Nephron (organoid): Measurements from ENCODE around the gene TSC2.

Experiments
- H3K27ac Mint-ChIP-seq, 3 experiments: 2 replicates each; pipeline ENCODE4 v1.8.0; 2020; ENCODE audit warnings: mixed read lengths in 3 of 3, mild to moderate bottlenecking in 2 of 3, moderate library complexity in 1 of 3
- H3K27me3 Mint-ChIP-seq: 2 replicates; pipeline ENCODE4 v1.8.0; 2021; ENCODE audit warnings: low read depth, mild to moderate bottlenecking, moderate library complexity, mixed read lengths
- H3K36me3 Mint-ChIP-seq: 2 replicates; pipeline ENCODE4 v1.8.0; 2020; ENCODE audit warnings: low read depth, mixed read lengths
- H3K4me1 Mint-ChIP-seq: 2 replicates; pipeline ENCODE4 v1.8.0; 2020; ENCODE audit warnings: mixed read lengths
- H3K4me3 Mint-ChIP-seq, 3 experiments: 2 replicates each; pipeline ENCODE4 v1.8.0; 2020; ENCODE audit warnings: mild to moderate bottlenecking in 3 of 3, mixed read lengths in 3 of 3, moderate library complexity in 2 of 3
- H3K9me3 Mint-ChIP-seq: 2 replicates; pipeline ENCODE4 v1.8.0; 2020; ENCODE audit warnings: mixed read lengths
- CTCF ChIP-seq, 3 experiments: fragments of 200-600 bp; sonication (generic); IDR thresholded peaks; one replicate each; pipeline ENCODE4 v1.5.0; 2021; ENCODE audit warnings: antibody characterized with exemption in 3 of 3; ENCODE audit not compliant: unreplicated experiment in 3 of 3

Gene TSC2

GRCh38 chr16:2058420-2058819, 10.6 kb downstream of the TSC2 start:
- no peak for TF ChIP-seq CTCF (IDR thresholded peaks at IDR 0.05; ENCODE audit: unreplicated experiment in 3 of 3)
- Mint-ChIP-seq H3K4me3 (no peak overlapping the region), H3K27me3 (peaks cover 4% of the 10 kb centered on the region), H3K9me3 (no peaks in the 10 kb centered on the region), H3K4me1 (no peaks in the 10 kb centered on the region), H3K36me3 (peaks cover 11% of the 10 kb centered on the region), H3K27ac (peak overlapping the region; percentile 15 to 64 (median 48))

- peaks cover 4% of the 10 kb centered on the region for H3K27me3 Mint-ChIP-seq
- H3K36me3 Mint-ChIP-seq: peaks cover 12% of the 10 kb centered on the region
- H3K9me3 Mint-ChIP-seq: no peaks in the 10 kb centered on the region
- peak overlapping the region in 2 of 3 experiments; percentile 48 to 64 for H3K27ac Mint-ChIP-seq
- H3K4me1 Mint-ChIP-seq: no peaks in the 10 kb centered on the region
- no peak overlapping the region for H3K4me3 Mint-ChIP-seq
- no peak for TF ChIP-seq CTCF (IDR thresholded peaks at IDR 0.05; ENCODE audit: unreplicated experiment in 3 of 3)
Measured at GRCh38 chr16:2058872-2059271, 11.1 kb downstream of the TSC2 start.

- H3K36me3 Mint-ChIP-seq: peaks cover 12% of the 10 kb centered on the region
- H3K27me3 Mint-ChIP-seq: peaks cover 4% of the 10 kb centered on the region
- no peaks in the 10 kb centered on the region for H3K9me3 Mint-ChIP-seq
- H3K4me3 Mint-ChIP-seq: no peak overlapping the region
- no peak for TF ChIP-seq CTCF (IDR thresholded peaks at IDR 0.05; ENCODE audit: unreplicated experiment in 3 of 3)
- no peak overlapping the region for H3K27ac Mint-ChIP-seq
- H3K4me1 Mint-ChIP-seq: no peaks in the 10 kb centered on the region
Measured at GRCh38 chr16:2060346-2060745, 12.6 kb downstream of the TSC2 start.

- Mint-ChIP-seq H3K4me1 (no peaks in the 10 kb centered on the region), H3K27ac (no peak overlapping the region), H3K4me3 (no peak overlapping the region), H3K36me3 (peaks cover 17% of the 10 kb centered on the region), H3K9me3 (no peaks in the 10 kb centered on the region), H3K27me3 (peaks cover 4% of the 10 kb centered on the region)
- TF ChIP-seq CTCF (IDR thresholded peaks at IDR 0.05; ENCODE audit: unreplicated experiment in 3 of 3): no peak
Measured at GRCh38 chr16:2061023-2061422, 13.2 kb downstream of the TSC2 start.

- no peaks in the 10 kb centered on the region for H3K4me1 Mint-ChIP-seq
- peaks cover 4% of the 10 kb centered on the region for H3K27me3 Mint-ChIP-seq
- TF ChIP-seq CTCF (IDR thresholded peaks at IDR 0.05; ENCODE audit: unreplicated experiment in 3 of 3): no peak
- no peak overlapping the region for H3K4me3 Mint-ChIP-seq
- no peak overlapping the region for H3K27ac Mint-ChIP-seq
- H3K9me3 Mint-ChIP-seq: no peaks in the 10 kb centered on the region
- H3K36me3 Mint-ChIP-seq: peaks cover 19% of the 10 kb centered on the region
Measured at GRCh38 chr16:2061526-2061925, 13.7 kb downstream of the TSC2 start.

GRCh38 chr16:2062801-2063200, 15.0 kb downstream of the TSC2 start:
- Mint-ChIP-seq H3K4me1 (no peaks in the 10 kb centered on the region), H3K27ac (no peak overlapping the region), H3K9me3 (no peaks in the 10 kb centered on the region), H3K27me3 (no peaks in the 10 kb centered on the region), H3K36me3 (peaks cover 26% of the 10 kb centered on the region), H3K4me3 (no peak overlapping the region)
- TF ChIP-seq CTCF (IDR thresholded peaks at IDR 0.05; ENCODE audit: unreplicated experiment in 3 of 3): no peak
